ENCODE data around the gene LCE3B. TPM values are rescaled to one million over a fixed set of nuclear protein-coding genes. Genes with fewer than 3 reads are reported as not detected.

Gene LCE3B
- polyA plus RNA-seq, 10 donors = not detected

- no peak for DNase-seq
Observed at GRCh38 chr1:152658649-152659048, 45.0 kb downstream of the LCE3B start.

GRCh38 chr1:152663098-152663497, 49.5 kb downstream of the LCE3B start, which contains the start of gene LCE2D:
LCE2D (plus strand) TSS chr1:152663380; CDS start chr1:152664106, 726 bp downstream.
- DNase-seq = no peak

Other genes starting within 250 kb of the LCE3B start
- gene CRNN, start 199.5 kb upstream of the LCE3B start, polyA plus RNA-seq (ENCODE audit: insufficient read length in 10 of 10) = under 1 TPM in 1 of 10 donors, not detected in 9; 0.24 TPM
- gene LCE5A, start 103.0 kb upstream of the LCE3B start, polyA plus RNA-seq (ENCODE audit: insufficient read length in 10 of 10) = not detected
- gene CRCT1, start 99.3 kb upstream of the LCE3B start, polyA plus RNA-seq (ENCODE audit: insufficient read length in 10 of 10) = not detected
- gene LCE3E, start 47.0 kb upstream of the LCE3B start, polyA plus RNA-seq (ENCODE audit: insufficient read length in 10 of 10) = not detected
- gene LCE3D, start 33.3 kb upstream of the LCE3B start, polyA plus RNA-seq (ENCODE audit: insufficient read length in 10 of 10) = not detected
- not detected for gene LCE3C, start 13.6 kb upstream of the LCE3B start, polyA plus RNA-seq (ENCODE audit: insufficient read length in 10 of 10)
- gene LCE3A, start 9.3 kb downstream of the LCE3B start, polyA plus RNA-seq (ENCODE audit: insufficient read length in 10 of 10) = not detected
- not detected for gene LCE2D, start 49.6 kb downstream of the LCE3B start, polyA plus RNA-seq (ENCODE audit: insufficient read length in 10 of 10)
- not detected for gene LCE2C, start 61.5 kb downstream of the LCE3B start, polyA plus RNA-seq (ENCODE audit: insufficient read length in 10 of 10)
- gene LCE2B, start 72.3 kb downstream of the LCE3B start, polyA plus RNA-seq (ENCODE audit: insufficient read length in 10 of 10) = not detected
- not detected for gene LCE2A, start 84.5 kb downstream of the LCE3B start, polyA plus RNA-seq (ENCODE audit: insufficient read length in 10 of 10)
- not detected for gene LCE4A, start 94.3 kb downstream of the LCE3B start, polyA plus RNA-seq (ENCODE audit: insufficient read length in 10 of 10)
- gene KPRP, start 144.2 kb downstream of the LCE3B start, polyA plus RNA-seq (ENCODE audit: insufficient read length in 10 of 10) = not detected
- gene LCE1F, start 161.3 kb downstream of the LCE3B start, polyA plus RNA-seq (ENCODE audit: insufficient read length in 10 of 10) = not detected
- gene LCE1E, start 172.4 kb downstream of the LCE3B start, polyA plus RNA-seq (ENCODE audit: insufficient read length in 10 of 10) = not detected
- gene LCE1D, start 182.9 kb downstream of the LCE3B start, polyA plus RNA-seq (ENCODE audit: insufficient read length in 10 of 10) = not detected
- not detected for gene LCE1C, start 192.8 kb downstream of the LCE3B start, polyA plus RNA-seq (ENCODE audit: insufficient read length in 10 of 10)
- not detected for gene LCE1B, start 198.2 kb downstream of the LCE3B start, polyA plus RNA-seq (ENCODE audit: insufficient read length in 10 of 10)
- gene LCE1A, start 213.7 kb downstream of the LCE3B start, polyA plus RNA-seq (ENCODE audit: insufficient read length in 10 of 10) = not detected
- gene LCE6A, start 229.0 kb downstream of the LCE3B start, polyA plus RNA-seq (ENCODE audit: insufficient read length in 10 of 10) = not detected
- not detected for gene LCE7A, start 246.2 kb downstream of the LCE3B start, polyA plus RNA-seq (ENCODE audit: insufficient read length in 10 of 10)